Neuronal stem cell (in vitro differentiated cells): ENCODE data around the gene ZNF678.
"Not testable (repeated sequence)": the region's sequence is repeated elsewhere in the genome, so short reads cannot be mapped to it uniquely, and the experiment has no call there.

Experiments used
- DNase-seq: peaks from one replicate; pipeline ENCODE4 v3.0.0-alpha.2; 2013; ENCODE audit warnings: low spot score
- H2AFZ ChIP-seq: one replicate; pipeline ENCODE4 v1.6.1; 2013; ENCODE audit warnings: mild to moderate bottlenecking, low read length, inconsistent platforms
- H2AK5ac ChIP-seq: 2 replicates; pipeline ENCODE4 v1.6.1; 2013; ENCODE audit warnings: low read depth, mild to moderate bottlenecking, inconsistent platforms, low read length, moderate library complexity, mixed read lengths
- H2BK120ac ChIP-seq: 2 replicates; pipeline ENCODE4 v1.6.1; 2013; ENCODE audit warnings: low read depth, mild to moderate bottlenecking, inconsistent platforms, low read length, moderate library complexity, mixed read lengths
- H2BK12ac ChIP-seq: one replicate; pipeline ENCODE4 v1.6.1; 2013; ENCODE audit warnings: low read length, inconsistent platforms
- H2BK15ac ChIP-seq: 2 replicates; pipeline ENCODE4 v1.6.1; 2013; ENCODE audit warnings: mild to moderate bottlenecking, low read length, inconsistent platforms, mixed read lengths
- H2BK5ac ChIP-seq: one replicate; pipeline ENCODE4 v1.6.1; 2013; ENCODE audit warnings: inconsistent platforms, mild to moderate bottlenecking, low read length, moderate library complexity
- H3K14ac ChIP-seq: one replicate; pipeline ENCODE4 v1.6.1; 2013; ENCODE audit warnings: low read length, inconsistent platforms
- H3K18ac ChIP-seq: 2 replicates; pipeline ENCODE4 v1.6.1; 2013; ENCODE audit warnings: low read length, inconsistent platforms
- H3K23ac ChIP-seq: 2 replicates; pipeline ENCODE4 v1.6.1; 2013; ENCODE audit warnings: low read depth, mild to moderate bottlenecking, mixed read lengths, low read length, inconsistent platforms; ENCODE audit not compliant: poor library complexity
- H3K27ac ChIP-seq: replicated peaks from 3 replicates; pipeline ENCODE4 v1.5.1; 2013; ENCODE audit warnings: low read length, inconsistent platforms
- H3K27me3 ChIP-seq, 3 experiments: 2 replicates each; pipeline ENCODE4 v1.6.1; 2013; ENCODE audit warnings: low read length in 3 of 3, mild to moderate bottlenecking in 2 of 3, inconsistent platforms in 1 of 3, low read depth in 1 of 3, mixed read lengths in 1 of 3, moderate library complexity in 1 of 3; ENCODE audit not compliant: control insufficient read depth in 3 of 3, insufficient read depth in 3 of 3
- H3K36me3 ChIP-seq, 2 donors: replicated peaks in 1 of 2; 2 replicates each; pipeline ENCODE4 v1.6.1; 2013; ENCODE audit warnings: low read length in 2 of 2; ENCODE audit not compliant: control insufficient read depth in 2 of 2, insufficient read depth in 2 of 2
- H3K4ac ChIP-seq: 2 replicates; pipeline ENCODE4 v1.6.1; 2013; ENCODE audit warnings: inconsistent platforms, mild to moderate bottlenecking, low read length, moderate library complexity
- H3K4me1 ChIP-seq, 2 donors: 1 replicate in 1 of 2; 2 replicates in 1 of 2; pipeline ENCODE4 v1.6.1; 2013; ENCODE audit warnings: low read length in 2 of 2, low read depth in 1 of 2; ENCODE audit not compliant: control insufficient read depth in 2 of 2, insufficient read depth in 1 of 2
- H3K4me2 ChIP-seq: one replicate; pipeline ENCODE4 v1.6.1; 2013; ENCODE audit warnings: mild to moderate bottlenecking, low read length, inconsistent platforms; ENCODE audit not compliant: insufficient read depth, poor library complexity, severe bottlenecking
- H3K4me3 ChIP-seq, 2 donors: 2 replicates each; pipeline ENCODE4 v1.5.1; 2013; ENCODE audit warnings: low read length in 2 of 2, mild to moderate bottlenecking in 2 of 2, inconsistent platforms in 1 of 2, moderate library complexity in 1 of 2
- H3K79me1 ChIP-seq: one replicate; pipeline ENCODE4 v1.6.1; 2013; ENCODE audit warnings: low read depth, mild to moderate bottlenecking, inconsistent platforms, low read length, moderate library complexity
- H3K9ac ChIP-seq: one replicate; pipeline ENCODE4 v1.6.1; 2013; ENCODE audit warnings: mild to moderate bottlenecking, low read depth, low read length, inconsistent platforms; ENCODE audit not compliant: poor library complexity
- H3K9me3 ChIP-seq, 2 donors: replicated peaks in 1 of 2; 2 replicates each; pipeline versions ENCODE3 to v1.6.1; 2013; ENCODE audit warnings: low read length in 2 of 2, mild to moderate bottlenecking in 2 of 2, inconsistent platforms in 1 of 2, low read depth in 1 of 2, mixed read lengths in 1 of 2, moderate library complexity in 1 of 2; ENCODE audit not compliant: control insufficient read depth in 2 of 2, insufficient read depth in 1 of 2
- H4K8ac ChIP-seq: one replicate; pipeline ENCODE4 v1.6.1; 2013; ENCODE audit warnings: low read depth, mild to moderate bottlenecking, inconsistent platforms, low read length, moderate library complexity
- H4K91ac ChIP-seq: one replicate; pipeline ENCODE4 v1.6.1; 2013; ENCODE audit warnings: low read length, low read depth, mild to moderate bottlenecking, inconsistent platforms; ENCODE audit not compliant: poor library complexity
- WGBS, 2 donors: extraction: QIAGEN DNeasy Blood & Tissue Kit; methylation state at CpG; one replicate each; pipeline ENCODE4 v1.1.7; 2013; ENCODE audit warnings: missing lambda C conversion rate in 2 of 2, mixed read lengths in 1 of 2; ENCODE audit not compliant: insufficient read length in 2 of 2, insufficient replicate concordance in 1 of 2; ENCODE audit errors: extremely low coverage in 2 of 2; 5-methylcytosine and 5-hydroxymethylcytosine counted together

Gene ZNF678

GRCh38 chr1:227596222-227596621 is 32.9 kb downstream of the ZNF678 start:
- not testable (repeated sequence) for H3K4me3 ChIP-seq, H3K4ac ChIP-seq, H2BK120ac ChIP-seq, H3K14ac ChIP-seq, H2AK5ac ChIP-seq, DNase-seq, H2BK12ac ChIP-seq, H3K79me1 ChIP-seq, H3K27me3 ChIP-seq, H3K27ac ChIP-seq, H2AFZ ChIP-seq, H3K4me2 ChIP-seq, H2BK5ac ChIP-seq, H3K23ac ChIP-seq, H4K91ac ChIP-seq, H2BK15ac ChIP-seq, H4K8ac ChIP-seq, H3K36me3 ChIP-seq, H3K9ac ChIP-seq, H3K18ac ChIP-seq, H3K4me1 ChIP-seq
- WGBS, 2 donors: no CpG with 5 or more reads among the region's 6 CpGs
- peaks cover 8 to 53% of the 10 kb centered on the region in 2 donors for H3K9me3 ChIP-seq

GRCh38 chr1:227603327-227603726 is 40.0 kb downstream of the ZNF678 start:
- no CpG with 5 or more reads among the region's 3 CpGs for WGBS, 2 donors
- Histone ChIP-seq H2BK5ac (no peak overlapping the region), H4K91ac (no peak overlapping the region), H2AFZ (no peak overlapping the region), H3K4me2 (no peak overlapping the region), H2BK15ac (no peak overlapping the region), H2AK5ac (no peak overlapping the region), H3K4ac (no peak overlapping the region), H3K27me3 (no peaks in the 10 kb centered on the region), H2BK120ac (no peak overlapping the region), H3K4me3 (no peak overlapping the region), H3K79me1 (peaks cover 3% of the 10 kb centered on the region), H2BK12ac (no peak overlapping the region), H3K9ac (no peak overlapping the region), H3K18ac (no peak overlapping the region), H3K14ac (no peak overlapping the region), H4K8ac (no peak overlapping the region), H3K36me3 (no peaks in the 10 kb centered on the region), H3K4me1 (peaks cover 0 to 3% of the 10 kb centered on the region in 2 donors), H3K9me3 (peaks cover 12 to 56% of the 10 kb centered on the region in 2 donors), H3K27ac (no peak overlapping the region), H3K23ac (no peak overlapping the region)
- DNase-seq: no peak

- peaks cover 13 to 63% of the 10 kb centered on the region in 2 donors for H3K9me3 ChIP-seq
- H2BK12ac ChIP-seq: no peak overlapping the region
- H3K4ac ChIP-seq: no peak overlapping the region
- H3K23ac ChIP-seq: no peak overlapping the region
- no peak overlapping the region for H2BK5ac ChIP-seq
- WGBS, 2 donors: no CpG with 5 or more reads among the region's 3 CpGs
- H3K4me2 ChIP-seq: no peak overlapping the region
- no peak overlapping the region for H3K27ac ChIP-seq
- H2AFZ ChIP-seq: no peak overlapping the region
- no peak overlapping the region for H4K8ac ChIP-seq
- no peak overlapping the region for H3K4me3 ChIP-seq
- no peak overlapping the region for H2AK5ac ChIP-seq
- no peaks in the 10 kb centered on the region for H3K27me3 ChIP-seq
- no peak for DNase-seq
- H3K18ac ChIP-seq: no peak overlapping the region
- H3K79me1 ChIP-seq: peaks cover 3% of the 10 kb centered on the region
- no peak overlapping the region for H3K14ac ChIP-seq
- no peak overlapping the region for H2BK15ac ChIP-seq
- H4K91ac ChIP-seq: no peak overlapping the region
- no peaks in the 10 kb centered on the region for H3K36me3 ChIP-seq
- peaks cover 0 to 3% of the 10 kb centered on the region in 2 donors for H3K4me1 ChIP-seq
- H3K9ac ChIP-seq: no peak overlapping the region
- no peak overlapping the region for H2BK120ac ChIP-seq
These were observed 41.1 kb downstream of the ZNF678 start for GRCh38 chr1:227604446-227604845.

GRCh38 chr1:227606271-227606670 is 42.9 kb downstream of the ZNF678 start:
- H4K91ac ChIP-seq, H2AFZ ChIP-seq, DNase-seq, H2BK15ac ChIP-seq, H3K36me3 ChIP-seq, H3K9ac ChIP-seq, H3K27ac ChIP-seq, H3K14ac ChIP-seq, H2BK120ac ChIP-seq, H3K23ac ChIP-seq, H3K4me3 ChIP-seq, H2BK5ac ChIP-seq, H2AK5ac ChIP-seq, H4K8ac ChIP-seq, H3K18ac ChIP-seq, H3K4me1 ChIP-seq, H3K4me2 ChIP-seq, H3K4ac ChIP-seq, H3K79me1 ChIP-seq, H3K27me3 ChIP-seq: not testable (repeated sequence)
- Histone ChIP-seq H2BK12ac (peak overlapping the region; percentile 3), H3K9me3 (peaks cover 10 to 58% of the 10 kb centered on the region in 2 donors)
- no CpG with 5 or more reads among the region's 9 CpGs for WGBS, 2 donors
